ENCODE results near the gene ATMIN.
A peak's percentile ranks its signal among the peaks of the same experiment; 100 is the strongest.

The ATMIN gene

DNA sequence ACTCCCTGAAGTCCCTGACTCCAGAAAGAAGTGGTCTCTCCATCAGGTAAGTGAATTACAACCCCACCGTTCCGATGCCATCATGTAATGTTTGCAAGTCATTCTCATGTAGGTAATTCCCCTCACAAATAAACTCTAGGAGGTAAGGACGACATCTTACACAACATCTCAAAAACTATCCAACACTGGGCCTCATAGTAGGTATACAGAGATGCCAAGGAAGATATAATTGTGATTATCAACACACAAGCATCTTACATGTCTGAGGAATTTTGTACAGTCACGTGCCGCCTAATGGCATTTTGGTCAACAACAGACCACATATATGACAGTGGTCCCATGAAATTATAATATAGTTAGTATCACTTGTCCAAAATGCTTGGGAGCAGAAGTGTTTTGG, 53.2 kb downstream of the ATMIN start:
- H4K20me1 ChIP-seq (ENCODE audit: insufficient read depth, low read length): no peaks in the 10 kb centered on the region
- H3K79me2 ChIP-seq (ENCODE audit: insufficient read depth, low read length): peaks cover 11% of the 10 kb centered on the region
- H2AFZ ChIP-seq (ENCODE audit: low read length): no peak overlapping the region
- H3K9me2 ChIP-seq (ENCODE audit: low read depth, low read length): no peaks in the 10 kb centered on the region
- peaks cover 16% of the 10 kb centered on the region for H3K4me1 ChIP-seq (ENCODE audit: insufficient read depth, low read length, severe bottlenecking)
- H3K4me3 ChIP-seq (ENCODE audit: low read depth, low read length, poor library complexity, severe bottlenecking): no peak overlapping the region
- H3K27ac ChIP-seq (ENCODE audit: low read depth, low read length, poor library complexity, severe bottlenecking): no peak overlapping the region
- H3K9me3 ChIP-seq (ENCODE audit: low read length): no peaks in the 10 kb centered on the region
- H3K36me3 ChIP-seq (ENCODE audit: insufficient read depth, low read length): peaks cover 41% of the 10 kb centered on the region
- H3F3A ChIP-seq (ENCODE audit: insufficient read depth, low read length): no peaks in the 10 kb centered on the region
- no peak overlapping the region for H3K4me2 ChIP-seq (ENCODE audit: low read length)
- H3K27me3 ChIP-seq (ENCODE audit: insufficient read depth, low read length): no peaks in the 10 kb centered on the region
- no peak overlapping the region for H3K9ac ChIP-seq (ENCODE audit: low read length)
- TF ChIP-seq, protein P1, sequence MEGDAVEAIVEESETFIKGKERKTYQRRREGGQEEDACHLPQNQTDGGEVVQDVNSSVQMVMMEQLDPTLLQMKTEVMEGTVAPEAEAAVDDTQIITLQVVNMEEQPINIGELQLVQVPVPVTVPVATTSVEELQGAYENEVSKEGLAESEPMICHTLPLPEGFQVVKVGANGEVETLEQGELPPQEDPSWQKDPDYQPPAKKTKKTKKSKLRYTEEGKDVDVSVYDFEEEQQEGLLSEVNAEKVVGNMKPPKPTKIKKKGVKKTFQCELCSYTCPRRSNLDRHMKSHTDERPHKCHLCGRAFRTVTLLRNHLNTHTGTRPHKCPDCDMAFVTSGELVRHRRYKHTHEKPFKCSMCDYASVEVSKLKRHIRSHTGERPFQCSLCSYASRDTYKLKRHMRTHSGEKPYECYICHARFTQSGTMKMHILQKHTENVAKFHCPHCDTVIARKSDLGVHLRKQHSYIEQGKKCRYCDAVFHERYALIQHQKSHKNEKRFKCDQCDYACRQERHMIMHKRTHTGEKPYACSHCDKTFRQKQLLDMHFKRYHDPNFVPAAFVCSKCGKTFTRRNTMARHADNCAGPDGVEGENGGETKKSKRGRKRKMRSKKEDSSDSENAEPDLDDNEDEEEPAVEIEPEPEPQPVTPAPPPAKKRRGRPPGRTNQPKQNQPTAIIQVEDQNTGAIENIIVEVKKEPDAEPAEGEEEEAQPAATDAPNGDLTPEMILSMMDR (IDR thresholded peaks at IDR 0.05; ENCODE audit: low read length): no peak
- TF ChIP-seq EZH2 (IDR thresholded peaks at IDR 0.05; ENCODE audit: borderline replicate concordance, low read length): no peak

DNA sequence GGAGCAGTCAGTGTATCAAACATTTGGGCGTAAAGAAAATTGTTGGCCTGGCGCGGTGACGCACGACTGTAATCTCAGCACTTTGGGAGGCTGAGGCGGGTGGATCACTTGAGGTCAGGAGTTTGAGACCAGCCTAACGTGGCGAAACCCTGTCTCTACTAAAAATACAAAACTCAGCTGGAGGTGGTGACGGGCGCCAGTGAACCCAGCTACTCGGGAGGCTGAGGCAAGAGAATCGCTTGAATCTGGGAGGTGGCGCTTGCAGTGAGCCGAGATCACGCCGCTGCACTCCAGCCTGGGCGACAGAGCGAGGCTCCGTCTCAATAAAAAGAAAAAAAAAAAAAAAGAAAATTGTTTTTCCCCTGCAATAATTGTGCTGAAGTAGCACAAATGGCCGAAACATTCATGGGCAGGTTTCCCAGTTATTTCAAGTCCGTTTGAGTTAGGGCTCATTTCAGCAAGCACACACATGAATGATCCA, 59.2 kb downstream of the ATMIN start:
- H3K9me2 ChIP-seq (ENCODE audit: low read depth, low read length): no peaks in the 10 kb centered on the region
- H3K36me3 ChIP-seq (ENCODE audit: insufficient read depth, low read length): peaks cover 10% of the 10 kb centered on the region
- H4K20me1 ChIP-seq (ENCODE audit: insufficient read depth, low read length): no peaks in the 10 kb centered on the region
- 0 out of 2 replicates have a peak, but pooled peaks cover 2% of the 10 kb centered on the region for H3K9me3 ChIP-seq (ENCODE audit: low read length)
- H3K27me3 ChIP-seq (ENCODE audit: insufficient read depth, low read length): no peaks in the 10 kb centered on the region
- peaks cover 37% of the 10 kb centered on the region for H3K4me1 ChIP-seq (ENCODE audit: insufficient read depth, low read length, severe bottlenecking)
- H3K9ac ChIP-seq (ENCODE audit: low read length): peak overlapping the region; percentile 89
- peaks cover 23% of the 10 kb centered on the region for H3K79me2 ChIP-seq (ENCODE audit: insufficient read depth, low read length)
- TF ChIP-seq, protein P1 (IDR thresholded peaks at IDR 0.05; ENCODE audit: low read length): no peak
- no peak for TF ChIP-seq EZH2 (IDR thresholded peaks at IDR 0.05; ENCODE audit: borderline replicate concordance, low read length)
- H3F3A ChIP-seq (ENCODE audit: insufficient read depth, low read length): no peaks in the 10 kb centered on the region
- no peak overlapping the region for H2AFZ ChIP-seq (ENCODE audit: low read length)
- H3K27ac ChIP-seq (ENCODE audit: low read depth, low read length, poor library complexity, severe bottlenecking): no peak overlapping the region
- peak overlapping the region; percentile 70 for H3K4me2 ChIP-seq (ENCODE audit: low read length)
- H3K4me3 ChIP-seq (ENCODE audit: low read depth, low read length, poor library complexity, severe bottlenecking): peak overlapping the region; percentile 88

DNA sequence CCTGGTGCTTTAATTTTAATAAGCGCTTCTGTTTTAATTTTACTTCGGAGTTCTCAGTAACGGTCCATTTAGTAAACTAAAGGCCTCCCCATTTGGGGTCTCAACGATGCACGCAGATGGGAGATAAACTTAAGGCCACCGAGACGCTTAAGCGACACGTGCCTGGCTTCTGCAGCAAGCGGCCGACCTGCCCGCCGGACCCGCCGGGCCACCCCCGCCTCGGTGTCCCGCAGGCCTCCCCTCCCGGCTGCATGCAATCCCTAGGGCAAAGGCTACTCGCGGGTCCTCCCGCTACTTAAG, 60.0 kb downstream of the ATMIN start:
- Histone ChIP-seq H3K79me2 (ENCODE audit: insufficient read depth, low read length) (peaks cover 23% of the 10 kb centered on the region), H3K36me3 (ENCODE audit: insufficient read depth, low read length) (peaks cover 3% of the 10 kb centered on the region), H4K20me1 (ENCODE audit: insufficient read depth, low read length) (no peaks in the 10 kb centered on the region), H3K9me3 (ENCODE audit: low read length) (0 out of 2 replicates have a peak, but pooled peaks cover 2% of the 10 kb centered on the region), H3K9me2 (ENCODE audit: low read depth, low read length) (no peaks in the 10 kb centered on the region), H2AFZ (ENCODE audit: low read length) (no peak overlapping the region), H3K4me2 (ENCODE audit: low read length) (peak overlapping the region; percentile 70), H3K27ac (ENCODE audit: low read depth, low read length, poor library complexity, severe bottlenecking) (no peak overlapping the region), H3K9ac (ENCODE audit: low read length) (peak overlapping the region; percentile 89), H3K4me1 (ENCODE audit: insufficient read depth, low read length, severe bottlenecking) (peaks cover 37% of the 10 kb centered on the region), H3K4me3 (ENCODE audit: low read depth, low read length, poor library complexity, severe bottlenecking) (peak overlapping the region; percentile 88), H3F3A (ENCODE audit: insufficient read depth, low read length) (no peaks in the 10 kb centered on the region), H3K27me3 (ENCODE audit: insufficient read depth, low read length) (no peaks in the 10 kb centered on the region)
- TF ChIP-seq, protein P1 (IDR thresholded peaks at IDR 0.05; ENCODE audit: low read length): no peak
- no peak for TF ChIP-seq EZH2 (IDR thresholded peaks at IDR 0.05; ENCODE audit: borderline replicate concordance, low read length)

Measured in OCI-LY1 (cell line).